HG03135 (cell line): ENCODE results near the gene SIK3.
A peak's percentile ranks its signal among the peaks of the same experiment; 100 is the strongest.

ENCODE experiments used
- ATAC-seq: cut with Tn5 transposase; IDR thresholded peaks from one replicate; pipeline ENCODE4 v1.9.1; 2021; ENCODE audit warnings: mild to moderate bottlenecking, moderate library complexity; ENCODE audit not compliant: unreplicated experiment

Gene SIK3

DNA sequence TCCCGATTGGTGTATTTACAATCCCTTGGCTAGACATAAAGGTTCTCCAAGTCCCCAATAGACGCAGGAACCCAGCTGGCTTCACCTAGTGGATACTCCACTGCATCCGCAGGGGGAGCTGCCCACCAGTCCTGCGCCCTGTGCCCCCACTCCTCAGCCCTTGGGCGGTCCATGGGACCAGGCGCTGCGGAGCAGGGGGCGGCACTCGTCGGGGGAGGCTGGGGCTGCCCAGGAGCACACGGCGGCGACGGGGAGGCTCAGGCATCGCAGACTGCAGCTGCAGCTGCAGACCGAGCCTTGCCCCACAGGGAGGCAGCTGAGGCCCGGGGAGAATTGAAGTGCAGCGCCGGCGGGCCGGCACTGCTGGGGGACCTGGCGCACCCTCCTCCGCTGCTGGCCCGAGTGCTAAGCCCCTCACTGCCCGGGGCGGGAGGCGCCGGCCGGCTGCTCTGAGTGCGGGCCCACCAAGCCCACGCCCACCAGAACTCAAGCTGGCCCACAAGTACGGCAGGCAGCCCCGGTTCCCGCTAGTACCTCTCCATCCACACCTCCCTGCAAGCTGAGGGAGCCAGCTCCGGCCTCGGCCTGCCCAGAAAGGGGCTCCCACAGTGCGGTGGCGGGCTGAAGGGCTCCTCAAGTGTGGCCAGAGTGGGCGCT is 12.2 kb upstream of the SIK3 start:
- ATAC-seq, result no peak

DNA sequence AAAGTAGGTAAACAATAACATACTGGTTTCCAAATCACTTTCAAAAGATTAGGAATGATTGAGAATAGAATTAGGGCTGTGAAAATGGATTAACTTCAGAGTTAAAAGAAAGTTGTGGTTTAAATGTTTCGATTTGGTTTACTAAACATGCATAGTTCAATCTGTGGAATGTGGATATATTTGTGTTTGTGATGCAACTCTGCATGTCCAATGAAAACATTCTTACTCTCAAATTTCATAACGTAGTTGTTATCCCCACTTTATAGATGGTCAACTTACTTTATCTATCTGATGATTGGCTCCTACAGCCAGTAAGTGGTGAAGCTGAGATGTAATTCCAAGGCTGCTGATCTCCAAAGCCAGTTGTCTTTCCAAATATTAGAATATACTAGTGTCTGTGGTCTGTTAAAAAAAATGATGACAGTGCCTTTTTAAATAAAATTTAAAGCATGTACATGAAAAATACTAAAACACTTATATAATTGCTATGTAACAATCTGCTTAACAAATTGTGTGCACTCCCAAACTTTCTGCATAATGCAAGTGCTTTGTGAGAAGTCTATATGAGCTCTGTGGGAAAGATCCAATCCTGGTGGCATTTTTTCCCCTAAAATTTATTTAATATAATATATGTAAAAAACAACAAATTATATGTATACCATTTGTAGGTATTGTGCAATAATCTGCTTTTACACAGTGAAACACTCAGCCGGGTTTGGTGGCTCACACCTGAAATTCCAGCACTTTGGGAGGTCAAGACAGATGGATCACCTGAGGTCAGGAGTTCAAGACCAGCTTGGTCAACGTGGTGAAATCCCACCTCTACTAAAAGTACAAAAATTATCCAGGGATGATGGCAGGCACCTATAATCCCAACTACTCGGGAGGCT is 9.7 kb upstream of the SIK3 start:
- no peak for ATAC-seq

DNA sequence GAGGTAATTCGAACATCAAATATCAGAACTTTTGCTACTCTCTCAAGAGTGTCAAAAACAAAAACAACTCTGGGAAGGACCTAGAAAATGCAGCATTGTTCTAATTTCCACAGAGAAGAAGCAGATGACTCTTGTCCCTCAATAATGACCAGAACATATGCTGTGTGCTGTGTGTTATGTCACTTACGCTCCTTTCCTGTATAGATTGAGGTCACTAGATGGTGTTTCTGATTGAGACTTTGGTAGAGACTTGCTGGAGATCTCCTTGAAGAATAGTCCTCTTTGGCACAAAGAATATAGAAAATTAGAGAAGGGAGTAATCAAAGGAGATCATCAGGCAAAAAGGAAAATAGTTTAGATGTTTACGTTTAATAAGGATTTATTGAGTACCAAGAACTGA is 2.3 kb upstream of the SIK3 start:
- ATAC-seq, result no peak

DNA sequence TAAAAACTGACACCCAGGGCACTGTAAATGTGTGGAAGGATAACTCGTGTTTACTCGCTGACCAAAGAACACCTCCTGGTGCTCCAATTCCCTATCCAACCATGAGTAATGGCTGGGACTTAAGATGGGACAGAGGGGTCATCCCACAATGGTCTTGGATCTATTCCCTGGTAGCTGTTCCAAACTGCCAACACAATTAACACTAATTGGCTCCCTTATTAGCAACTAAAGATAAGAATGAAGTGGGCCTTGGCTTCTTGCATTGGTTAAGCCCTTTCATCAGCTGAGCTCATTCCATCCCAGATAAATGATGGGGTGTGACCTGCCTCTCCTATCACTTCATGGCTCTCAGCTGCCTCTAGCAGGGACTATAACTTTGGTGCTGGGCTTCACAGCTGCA is 1.5 kb upstream of the SIK3 start:
- ATAC-seq, result no peak

DNA sequence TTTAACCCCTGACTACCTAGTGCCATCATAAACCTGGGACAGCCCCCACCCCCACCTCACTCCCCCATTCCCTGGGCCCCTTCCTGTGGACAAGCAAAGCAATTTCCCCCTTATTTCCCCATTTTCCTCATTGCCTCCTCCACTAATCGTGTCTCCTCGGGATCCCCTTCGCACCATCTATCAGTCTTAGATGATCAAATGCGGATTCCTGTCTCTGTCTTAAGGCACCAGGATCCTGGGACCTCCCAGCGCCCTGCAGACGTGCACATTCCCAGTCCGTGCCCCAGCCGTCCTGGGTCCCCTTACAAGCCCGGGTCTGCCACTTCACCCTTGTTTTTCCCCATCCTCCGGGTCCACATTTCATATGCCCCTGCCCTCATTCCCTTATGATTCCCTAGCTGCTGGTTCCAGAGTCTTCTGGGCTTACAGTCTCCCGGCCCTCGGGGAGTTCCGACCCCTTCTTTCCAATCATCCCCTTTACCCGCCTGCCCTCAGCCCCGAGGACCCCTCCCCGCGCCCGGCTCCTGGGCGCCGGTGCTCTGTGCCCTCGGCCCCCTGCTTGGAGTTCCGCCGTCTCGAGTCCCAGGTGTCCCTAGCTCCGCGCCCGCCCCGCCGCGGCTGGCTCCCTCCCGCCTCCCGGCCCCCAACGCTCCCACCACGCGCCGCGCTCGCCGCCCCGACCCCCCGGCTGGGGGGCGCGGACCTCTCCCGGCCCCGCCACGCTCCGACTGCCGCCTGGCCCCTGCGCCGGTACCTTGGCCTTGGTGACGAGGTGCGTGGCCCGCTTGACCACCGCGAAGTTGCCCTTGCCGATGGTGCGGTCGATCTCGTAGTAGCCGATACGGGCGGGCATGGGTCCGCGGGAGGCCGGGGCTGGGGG is 599 bp downstream of the SIK3 start:
- ATAC-seq, result peak; percentile 25

DNA sequence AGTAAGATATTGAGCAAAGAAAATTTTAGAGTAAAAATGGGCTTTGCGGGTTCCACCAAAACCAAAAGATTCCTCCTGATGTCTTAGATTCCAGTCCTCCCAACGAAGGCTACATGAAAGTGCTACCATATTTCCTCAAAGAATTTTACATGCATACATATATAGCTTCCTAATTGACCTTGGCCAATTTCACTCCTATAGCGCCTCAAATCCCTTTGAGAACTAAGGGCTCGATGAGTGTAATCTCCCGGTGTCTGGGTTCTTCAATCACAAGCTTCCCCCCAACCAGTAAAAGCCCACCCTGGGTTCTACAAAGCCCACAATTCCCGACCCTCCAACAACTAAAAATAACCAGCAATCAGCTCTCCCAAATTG is 1.2 kb downstream of the SIK3 start:
- ATAC-seq, result no peak

DNA sequence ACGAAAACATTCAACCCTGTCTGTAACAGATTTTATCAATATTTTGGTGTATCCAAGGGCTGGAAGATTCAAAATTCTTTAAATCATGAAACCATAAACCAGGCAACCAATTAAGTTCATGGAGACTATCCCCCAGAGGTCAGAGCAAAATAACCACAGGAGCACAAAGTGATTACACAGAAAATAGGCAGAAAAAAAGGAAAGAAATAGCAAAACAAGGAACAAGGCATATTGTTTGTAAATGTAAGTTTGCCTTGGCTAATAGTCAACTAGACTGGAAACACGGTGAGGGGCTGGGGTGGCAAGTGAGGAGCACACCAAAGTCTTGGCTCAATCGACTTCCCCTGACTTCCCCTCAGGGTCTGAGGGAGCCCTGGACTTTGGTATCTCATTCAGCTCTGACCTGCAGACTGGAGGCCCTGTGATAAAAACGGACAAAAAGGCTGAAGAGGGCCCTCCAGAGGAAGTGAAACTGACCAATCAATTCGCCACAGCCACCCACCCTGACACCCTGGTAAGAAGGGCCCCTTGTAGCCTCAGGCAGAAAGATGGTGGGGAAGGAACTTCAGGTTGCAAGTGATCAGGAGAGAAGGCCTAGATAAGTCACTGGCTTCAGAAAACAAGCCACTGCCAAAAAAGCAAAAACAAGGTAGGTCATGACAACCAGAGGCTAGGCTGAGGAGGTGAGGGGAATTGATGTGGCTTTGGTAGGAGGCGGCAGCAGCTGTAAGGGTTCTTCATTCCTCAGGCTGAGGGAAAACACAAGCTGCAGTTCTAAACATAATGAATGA is 1.8 kb downstream of the SIK3 start:
- ATAC-seq, result peak; percentile 34

DNA sequence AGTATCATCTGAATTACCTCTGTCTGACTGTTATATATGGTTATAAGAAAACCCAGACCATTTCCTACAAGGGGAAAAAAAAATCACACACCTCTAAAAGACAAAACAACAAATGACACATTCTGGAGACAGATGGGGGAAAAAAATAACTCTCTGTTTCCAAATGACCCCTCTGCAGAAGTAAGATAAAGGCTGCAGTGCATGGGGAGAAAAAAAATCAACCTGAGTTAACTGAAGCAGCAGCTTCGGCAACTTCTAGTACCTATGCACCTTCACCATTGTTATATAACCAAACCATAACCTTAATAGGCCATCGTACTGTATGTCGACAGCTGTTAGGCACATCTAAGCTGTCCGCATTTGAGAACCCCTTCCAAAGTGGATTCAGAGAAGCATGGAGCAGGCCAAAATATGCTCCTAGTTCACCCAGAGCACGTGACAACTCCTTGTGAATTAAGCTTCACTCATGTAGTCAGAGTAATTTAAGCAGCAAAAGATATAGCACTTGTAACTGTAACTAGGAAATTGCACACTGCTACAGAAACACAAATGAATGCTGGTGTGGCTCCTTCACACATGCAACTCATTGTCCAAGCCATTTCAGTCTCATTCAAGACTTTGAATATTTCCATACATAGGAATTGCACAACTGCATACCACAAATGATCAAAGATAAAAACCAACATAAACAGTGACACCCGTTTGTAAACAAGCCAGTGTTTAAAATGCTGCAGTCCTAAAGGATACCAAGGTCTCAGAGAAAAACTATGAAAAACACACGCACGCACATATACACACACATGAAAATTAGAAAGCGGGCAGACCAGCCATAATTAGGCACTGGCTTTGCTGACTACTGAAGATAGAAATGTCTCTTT is 2.7 kb downstream of the SIK3 start:
- no peak for ATAC-seq

DNA sequence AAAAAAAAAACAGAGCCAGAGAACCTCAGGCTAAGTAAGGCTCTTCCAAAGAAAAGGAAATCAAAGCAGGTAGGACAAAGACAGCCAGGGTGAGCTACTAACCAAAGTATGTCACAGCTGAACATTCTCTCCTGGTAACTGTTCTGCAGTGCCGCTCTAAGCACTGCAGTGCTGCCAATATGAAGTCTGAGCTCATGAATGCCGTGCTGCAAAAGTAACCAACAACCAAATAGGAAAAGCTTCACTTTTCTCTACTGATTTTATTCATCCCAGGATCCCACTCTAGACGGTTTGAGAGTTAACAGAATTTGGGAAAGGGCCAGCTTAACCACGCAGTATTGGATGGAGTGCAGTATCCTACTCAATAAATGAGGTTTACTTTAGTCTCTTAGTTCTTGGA is 3.5 kb downstream of the SIK3 start:
- ATAC-seq, result no peak

DNA sequence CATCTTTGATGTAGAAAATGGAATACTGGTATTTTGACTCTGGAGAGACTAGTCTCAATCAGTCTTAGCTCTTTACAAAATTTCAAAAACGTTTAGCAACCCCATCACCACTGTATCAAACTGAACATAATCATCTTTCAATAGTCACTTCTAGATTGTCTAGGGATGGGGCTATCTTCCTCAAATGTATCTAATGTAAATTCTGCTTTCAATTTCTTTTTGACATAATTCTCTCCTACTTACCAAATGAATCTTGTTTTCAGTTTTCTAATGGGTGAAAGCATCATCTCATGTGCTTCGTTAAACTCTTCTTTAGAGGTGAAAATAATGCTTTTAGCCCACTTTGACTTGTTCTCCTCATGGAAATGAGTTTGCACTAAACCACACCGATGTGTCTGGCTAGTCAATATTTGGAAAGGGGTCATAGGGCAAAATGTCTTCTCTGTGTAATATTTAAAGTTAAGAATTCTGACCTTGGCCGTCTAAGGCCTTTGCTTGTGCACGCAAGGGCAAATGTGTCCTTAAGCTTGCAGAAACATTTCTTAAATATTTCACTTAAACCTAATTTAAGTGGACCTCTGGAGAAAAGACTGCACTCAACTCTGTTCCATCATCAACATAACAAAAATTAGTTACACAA is 5.2 kb downstream of the SIK3 start:
- ATAC-seq, result no peak

DNA sequence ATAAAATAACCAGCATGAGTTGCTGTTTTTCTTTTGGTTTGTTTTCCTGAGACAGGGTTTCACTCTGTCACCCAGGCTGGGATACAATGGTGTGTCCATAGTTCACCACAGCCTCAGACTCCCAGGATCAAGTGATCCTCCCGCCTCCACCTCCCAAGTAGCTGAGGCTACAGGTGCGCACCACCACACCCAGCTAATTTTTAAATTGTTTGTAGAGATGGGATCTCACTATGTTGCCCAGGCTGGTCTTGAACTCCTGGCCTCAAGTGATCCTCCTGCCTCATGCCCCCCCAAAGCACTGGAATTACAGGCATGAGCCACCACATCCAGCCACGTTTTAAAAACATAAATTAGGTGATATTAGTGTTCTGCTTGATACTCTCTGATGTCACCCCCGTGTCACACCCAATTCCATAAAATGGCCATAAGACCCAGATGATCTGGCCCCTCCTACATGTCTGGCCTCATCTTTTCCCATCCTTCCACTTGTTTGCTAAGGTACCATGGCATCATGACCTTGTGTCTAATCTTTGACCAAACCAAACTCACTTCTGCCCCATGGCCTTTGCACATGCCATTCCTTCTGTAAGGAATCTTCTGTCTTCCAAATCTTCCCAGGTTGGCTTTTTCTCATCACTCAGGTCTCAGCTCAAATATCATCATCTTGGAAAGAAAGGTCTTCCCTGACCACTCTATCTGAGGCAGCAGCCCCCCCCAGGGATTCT is 6.3 kb downstream of the SIK3 start:
- ATAC-seq, result no peak

DNA sequence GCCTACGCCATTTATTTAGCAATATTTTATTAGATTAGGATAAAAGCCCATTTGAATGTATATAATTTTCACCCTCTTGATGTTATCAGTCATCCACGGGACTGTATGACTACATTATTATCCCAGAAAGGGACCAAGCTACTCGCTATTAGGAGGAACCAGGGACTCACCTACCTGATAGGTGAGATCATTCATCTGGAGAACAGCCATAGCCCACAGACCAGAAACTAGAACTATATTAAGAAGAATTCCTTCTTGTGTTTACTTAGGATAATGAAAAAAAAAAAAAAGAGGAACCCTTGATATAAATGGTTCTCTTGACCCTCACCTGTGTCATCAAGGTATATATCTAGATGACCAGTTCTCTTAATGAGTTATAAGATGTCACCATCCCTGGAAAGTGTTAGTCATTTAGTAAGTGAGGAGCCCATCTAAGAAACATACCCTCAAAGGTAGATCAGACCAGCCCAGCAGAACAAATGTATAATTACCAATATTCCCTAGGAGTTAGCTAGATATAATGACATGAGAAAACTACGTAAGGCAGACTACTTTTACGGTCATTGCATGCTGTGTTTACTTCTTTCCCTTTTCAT is 8.0 kb downstream of the SIK3 start:
- ATAC-seq, result no peak

DNA sequence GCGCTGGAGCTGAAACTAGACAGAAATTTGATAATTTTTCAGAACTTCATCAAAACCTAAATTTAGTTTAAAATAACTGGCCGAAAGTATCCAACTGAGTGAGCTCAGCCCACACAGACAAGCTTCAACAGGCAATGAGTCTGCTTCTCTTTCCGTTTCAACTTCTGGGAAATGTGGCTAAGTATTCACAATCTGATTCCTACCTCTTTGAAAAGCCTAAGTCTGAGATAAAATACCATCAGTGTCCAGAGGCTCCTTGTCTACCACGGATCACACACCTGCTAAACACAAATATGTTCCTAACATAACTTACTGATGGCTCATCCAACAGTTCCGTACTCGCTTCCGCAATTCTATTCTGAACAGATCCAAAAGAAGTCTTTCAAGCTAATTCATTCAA is 8.5 kb downstream of the SIK3 start:
- no peak for ATAC-seq

DNA sequence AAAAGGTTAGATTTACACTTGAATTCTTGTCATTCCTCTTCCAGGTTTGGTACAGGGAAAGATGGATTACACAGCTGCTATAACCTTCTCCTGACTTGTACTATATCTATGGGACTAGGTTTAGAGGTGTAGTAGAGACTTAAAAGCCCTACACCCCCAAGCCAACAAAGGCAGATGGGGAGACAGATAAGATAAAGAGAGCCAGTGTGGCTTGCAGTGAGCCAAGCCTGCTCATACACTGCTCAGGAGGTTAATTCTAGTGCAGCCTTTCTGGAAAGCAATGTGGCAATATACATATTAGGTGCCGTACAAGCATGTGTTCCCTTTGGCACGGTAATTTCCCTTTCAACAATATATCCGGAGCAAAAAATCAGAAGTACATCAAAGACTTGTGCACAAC is 10.8 kb downstream of the SIK3 start:
- no peak for ATAC-seq

DNA sequence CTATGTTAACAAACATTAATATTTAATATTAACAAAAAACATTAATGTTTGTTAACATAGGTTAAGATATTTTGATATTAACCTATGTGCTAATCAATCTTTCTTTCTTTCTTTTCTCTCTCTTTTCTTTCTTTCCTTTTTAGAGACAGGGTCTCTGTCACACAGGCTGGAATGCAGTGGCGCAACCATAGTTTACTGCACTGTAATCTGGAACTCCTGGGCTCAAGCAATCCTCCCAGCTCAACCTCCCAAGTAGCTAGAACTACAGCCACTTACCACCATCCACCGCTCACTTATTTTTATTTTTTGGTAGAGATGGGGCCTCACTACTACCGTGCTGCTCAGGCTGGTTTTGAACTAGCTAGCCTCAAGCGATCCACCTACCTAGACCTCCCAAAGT is 13.2 kb downstream of the SIK3 start:
- no peak for ATAC-seq

DNA sequence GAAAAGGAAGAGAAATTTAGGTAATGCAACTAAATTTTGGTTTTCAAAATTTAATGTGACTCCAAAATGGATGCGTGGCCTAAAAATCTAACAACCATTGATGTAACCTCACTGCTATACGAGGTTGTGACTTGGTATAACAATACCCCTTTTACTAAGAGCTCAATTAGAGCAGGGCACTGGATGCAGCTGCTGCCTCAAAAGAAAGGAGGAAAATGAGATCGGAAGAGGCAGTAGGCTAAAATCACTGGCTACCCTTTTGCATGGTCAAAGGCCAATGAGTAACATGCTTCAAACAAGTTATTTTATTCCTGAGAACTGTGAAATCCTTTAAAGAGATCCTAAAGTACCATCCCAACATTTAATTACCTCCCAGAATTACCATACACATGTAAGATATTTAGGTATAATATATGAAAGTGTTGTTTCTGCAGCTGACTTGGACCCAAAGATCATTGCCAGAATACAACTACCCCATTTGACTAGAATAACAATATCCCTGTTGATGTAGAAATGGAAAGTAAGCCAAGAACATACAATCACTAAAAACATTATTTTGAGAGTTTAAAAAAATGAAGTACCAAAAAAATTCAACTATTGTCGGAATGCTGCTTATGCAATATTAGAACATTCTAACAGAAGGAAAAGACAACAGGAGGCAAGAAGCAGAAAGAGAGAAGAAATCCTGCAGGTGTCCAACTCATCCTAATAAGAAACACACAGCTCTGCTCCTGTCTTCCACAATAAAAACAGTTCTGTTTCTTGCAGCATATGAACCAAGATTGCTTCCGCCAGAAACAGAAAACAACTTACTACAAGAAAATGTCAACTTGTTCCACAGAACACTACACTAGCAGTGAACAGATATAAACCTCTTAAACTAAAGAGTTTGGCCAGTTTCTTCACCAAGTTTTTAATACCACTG is 15.0 kb downstream of the SIK3 start:
- no peak for ATAC-seq

DNA sequence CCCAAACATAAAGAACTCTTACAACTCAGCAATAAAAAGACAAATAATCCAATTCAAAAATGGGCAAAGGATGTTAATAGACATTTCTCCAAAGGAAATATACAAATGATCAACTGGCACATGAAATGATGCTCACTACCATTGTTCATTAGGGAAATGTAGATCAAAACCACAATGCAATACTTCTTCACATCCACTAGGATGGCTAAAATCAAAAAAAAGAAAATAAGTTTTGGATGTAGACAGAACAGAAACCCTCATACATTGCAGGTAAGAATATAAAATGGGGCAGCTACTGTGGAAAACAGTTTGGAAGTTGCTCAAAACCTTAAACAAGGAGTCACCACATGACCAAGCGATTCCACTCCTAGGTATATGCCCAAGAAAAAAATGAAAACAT is 16.3 kb downstream of the SIK3 start:
- ATAC-seq, result no peak
